Measurements from ENCODE around the gene PROCA1.
"Not testable (repeated sequence)": the region's sequence is repeated elsewhere in the genome, so short reads cannot be mapped to it uniquely, and the experiment has no call there.

The PROCA1 gene

GRCh38 chr17:28725660-28726225, 14.1 kb upstream of the PROCA1 start:
- ATAC-seq (replicated peaks; ENCODE audit: extremely low read depth, poor library complexity, severe bottlenecking) (no peak), DNase-seq (ENCODE audit: low spot score in 2 of 2) (no peak)
- no peaks in the 10 kb centered on the region for H3K27me3 Mint-ChIP-seq
- H3K36me3 Mint-ChIP-seq (ENCODE audit: insufficient read depth): peaks cover 62% of the 10 kb centered on the region
- H3K9me3 Mint-ChIP-seq: no peaks in the 10 kb centered on the region
- H3K27ac Mint-ChIP-seq (ENCODE audit: low read depth): peak overlapping the region; percentile 98
- peaks cover 71% of the 10 kb centered on the region for H3K4me1 Mint-ChIP-seq
- peak overlapping the region; percentile 94 for H3K4me3 Mint-ChIP-seq

GRCh38 chr17:28725166-28725659, 13.5 kb upstream of the PROCA1 start:
- peak overlapping the region; percentile 94 for H3K4me3 Mint-ChIP-seq
- H3K36me3 Mint-ChIP-seq (ENCODE audit: insufficient read depth): peaks cover 67% of the 10 kb centered on the region
- peaks cover 77% of the 10 kb centered on the region for H3K4me1 Mint-ChIP-seq
- H3K9me3 Mint-ChIP-seq: no peaks in the 10 kb centered on the region
- ATAC-seq (replicated peaks; ENCODE audit: extremely low read depth, poor library complexity, severe bottlenecking): no peak
- H3K27ac Mint-ChIP-seq (ENCODE audit: low read depth): peak overlapping the region; percentile 86
- no peak for DNase-seq (ENCODE audit: low spot score in 2 of 2)
- no peaks in the 10 kb centered on the region for H3K27me3 Mint-ChIP-seq

GRCh38 chr17:28724500-28725165, 12.9 kb upstream of the PROCA1 start:
- Mint-ChIP-seq H3K4me1 (peaks cover 79% of the 10 kb centered on the region), H3K27me3 (no peaks in the 10 kb centered on the region), H3K4me3 (peak overlapping the region; percentile 94), H3K9me3 (no peaks in the 10 kb centered on the region), H3K27ac (ENCODE audit: low read depth) (peak overlapping the region; percentile 74), H3K36me3 (ENCODE audit: insufficient read depth) (peaks cover 73% of the 10 kb centered on the region)
- ATAC-seq (replicated peaks; ENCODE audit: extremely low read depth, poor library complexity, severe bottlenecking): no peak
- DNase-seq (ENCODE audit: low spot score in 2 of 2): no peak

- H3K36me3 Mint-ChIP-seq (ENCODE audit: insufficient read depth): peaks cover 75% of the 10 kb centered on the region
- not testable (repeated sequence) for ATAC-seq (replicated peaks; ENCODE audit: extremely low read depth, poor library complexity, severe bottlenecking); DNase-seq (ENCODE audit: low spot score in 2 of 2); H3K9me3 Mint-ChIP-seq; H3K27me3 Mint-ChIP-seq
- H3K4me3 Mint-ChIP-seq: peak overlapping the region; percentile 94
- peak overlapping the region; percentile 74 for H3K27ac Mint-ChIP-seq (ENCODE audit: low read depth)
- H3K4me1 Mint-ChIP-seq: peaks cover 79% of the 10 kb centered on the region
Measured at GRCh38 chr17:28723836-28724499, 12.3 kb upstream of the PROCA1 start.

GRCh38 chr17:28723159-28723835, 11.6 kb upstream of the PROCA1 start:
- no peak overlapping the region for H3K27ac Mint-ChIP-seq (ENCODE audit: low read depth)
- no peak overlapping the region for H3K4me3 Mint-ChIP-seq
- H3K27me3 Mint-ChIP-seq: no peaks in the 10 kb centered on the region
- no peak for ATAC-seq (replicated peaks; ENCODE audit: extremely low read depth, poor library complexity, severe bottlenecking)
- peaks cover 81% of the 10 kb centered on the region for H3K4me1 Mint-ChIP-seq
- no peaks in the 10 kb centered on the region for H3K9me3 Mint-ChIP-seq
- no peak for DNase-seq (ENCODE audit: low spot score in 2 of 2)
- peaks cover 69% of the 10 kb centered on the region for H3K36me3 Mint-ChIP-seq (ENCODE audit: insufficient read depth)

GRCh38 chr17:28722417-28723158, 10.9 kb upstream of the PROCA1 start:
- DNase-seq (ENCODE audit: low spot score in 2 of 2) (no peak), ATAC-seq (replicated peaks; ENCODE audit: extremely low read depth, poor library complexity, severe bottlenecking) (no peak)
- peak overlapping the region; percentile 98 for H3K27ac Mint-ChIP-seq (ENCODE audit: low read depth)
- no peaks in the 10 kb centered on the region for H3K9me3 Mint-ChIP-seq
- H3K27me3 Mint-ChIP-seq: no peaks in the 10 kb centered on the region
- H3K4me3 Mint-ChIP-seq: peak overlapping the region; percentile 100
- peaks cover 78% of the 10 kb centered on the region for H3K4me1 Mint-ChIP-seq
- H3K36me3 Mint-ChIP-seq (ENCODE audit: insufficient read depth): peaks cover 63% of the 10 kb centered on the region

GRCh38 chr17:28720997-28721329, 9.3 kb upstream of the PROCA1 start:
- not testable (repeated sequence) for DNase-seq (ENCODE audit: low spot score in 2 of 2); H3K9me3 Mint-ChIP-seq; H3K27me3 Mint-ChIP-seq; ATAC-seq (replicated peaks; ENCODE audit: extremely low read depth, poor library complexity, severe bottlenecking)
- peaks cover 67% of the 10 kb centered on the region for H3K4me1 Mint-ChIP-seq
- H3K4me3 Mint-ChIP-seq: peak overlapping the region; percentile 100
- H3K36me3 Mint-ChIP-seq (ENCODE audit: insufficient read depth): peaks cover 60% of the 10 kb centered on the region
- peak overlapping the region; percentile 98 for H3K27ac Mint-ChIP-seq (ENCODE audit: low read depth)

GRCh38 chr17:28720247-28720996, 8.7 kb upstream of the PROCA1 start:
- Mint-ChIP-seq H3K27ac (ENCODE audit: low read depth) (peak overlapping the region; percentile 98), H3K36me3 (ENCODE audit: insufficient read depth) (peaks cover 56% of the 10 kb centered on the region), H3K4me1 (peaks cover 63% of the 10 kb centered on the region), H3K9me3 (no peaks in the 10 kb centered on the region), H3K4me3 (peak overlapping the region; percentile 100), H3K27me3 (peaks cover 6% of the 10 kb centered on the region)
- no peak for DNase-seq (ENCODE audit: low spot score in 2 of 2)
- no peak for ATAC-seq (replicated peaks; ENCODE audit: extremely low read depth, poor library complexity, severe bottlenecking)

GRCh38 chr17:28719021-28719433, 7.3 kb upstream of the PROCA1 start:
- no peak for DNase-seq (ENCODE audit: low spot score in 2 of 2)
- ATAC-seq (replicated peaks; ENCODE audit: extremely low read depth, poor library complexity, severe bottlenecking): no peak
- H3K9me3 Mint-ChIP-seq: no peaks in the 10 kb centered on the region
- H3K27me3 Mint-ChIP-seq: peaks cover 13% of the 10 kb centered on the region
- H3K27ac Mint-ChIP-seq (ENCODE audit: low read depth): peak overlapping the region; percentile 98
- H3K4me1 Mint-ChIP-seq: peaks cover 49% of the 10 kb centered on the region
- peaks cover 49% of the 10 kb centered on the region for H3K36me3 Mint-ChIP-seq (ENCODE audit: insufficient read depth)
- peak overlapping the region; percentile 100 for H3K4me3 Mint-ChIP-seq

- peak overlapping the region; percentile 66 for H3K4me3 Mint-ChIP-seq
- H3K4me1 Mint-ChIP-seq: peaks cover 45% of the 10 kb centered on the region
- DNase-seq (ENCODE audit: low spot score in 2 of 2): no peak
- peaks cover 46% of the 10 kb centered on the region for H3K36me3 Mint-ChIP-seq (ENCODE audit: insufficient read depth)
- no peak for ATAC-seq (replicated peaks; ENCODE audit: extremely low read depth, poor library complexity, severe bottlenecking)
- H3K9me3 Mint-ChIP-seq: no peaks in the 10 kb centered on the region
- H3K27ac Mint-ChIP-seq (ENCODE audit: low read depth): peak overlapping the region; percentile 63
- H3K27me3 Mint-ChIP-seq: peaks cover 13% of the 10 kb centered on the region
Measured at GRCh38 chr17:28718333-28719020, 6.8 kb upstream of the PROCA1 start.

- DNase-seq (ENCODE audit: low spot score in 2 of 2) (no peak), ATAC-seq (replicated peaks; ENCODE audit: extremely low read depth, poor library complexity, severe bottlenecking) (no peak)
- Mint-ChIP-seq H3K4me1 (peaks cover 42% of the 10 kb centered on the region), H3K4me3 (peak within 1 kb of the TSS; percentile 66), H3K36me3 (ENCODE audit: insufficient read depth) (peaks cover 40% of the 10 kb centered on the region), H3K9me3 (no peaks in the 10 kb centered on the region), H3K27ac (ENCODE audit: low read depth) (peak within 1 kb of the TSS; percentile 63), H3K27me3 (peaks cover 13% of the 10 kb centered on the region)
Measured at GRCh38 chr17:28717578-28718332, 6.1 kb upstream of the PROCA1 start, which contains the start of gene RAB34. TSS of gene RAB34 (minus strand) at chr17:28717868. CDS start at chr17:28717266, 602 bp downstream.

Measured in central memory CD8-positive, alpha-beta T cell (primary cell).